ENCODE results near the gene PDE1C.

PDE1C gene

GRCh38 chr7:31970501-31970900, 99.7 kb downstream of the PDE1C start:
- no peak overlapping the region for H3K4me3 ChIP-seq (ENCODE audit: low read depth, low read length)
- no peak for DNase-seq (ENCODE audit: low read depth)
- TF ChIP-seq CTCF (IDR thresholded peaks at IDR 0.05; ENCODE audit: insufficient read depth, low read depth, low read length, missing control alignments), result no peak

GRCh38 chr7:31963569-31964175, 106.5 kb downstream of the PDE1C start:
- no peak overlapping the region for H3K4me3 ChIP-seq (ENCODE audit: low read depth, low read length)
- no peak for DNase-seq (ENCODE audit: low read depth)
- no peak for TF ChIP-seq CTCF (IDR thresholded peaks at IDR 0.05; ENCODE audit: insufficient read depth, low read depth, low read length, missing control alignments)

GRCh38 chr7:31962246-31962645, 108.0 kb downstream of the PDE1C start:
- H3K4me3 ChIP-seq (ENCODE audit: low read depth, low read length), result no peak overlapping the region
- no peak for DNase-seq (ENCODE audit: low read depth)
- no peak for TF ChIP-seq CTCF (IDR thresholded peaks at IDR 0.05; ENCODE audit: insufficient read depth, low read depth, low read length, missing control alignments)

GRCh38 chr7:31958226-31958625, 112.0 kb downstream of the PDE1C start:
- no peak for TF ChIP-seq CTCF (IDR thresholded peaks at IDR 0.05; ENCODE audit: insufficient read depth, low read depth, low read length, missing control alignments)
- no peak overlapping the region for H3K4me3 ChIP-seq (ENCODE audit: low read depth, low read length)
- no peak for DNase-seq (ENCODE audit: low read depth)

GRCh38 chr7:31957756-31958155, 112.5 kb downstream of the PDE1C start:
- no peak overlapping the region for H3K4me3 ChIP-seq (ENCODE audit: low read depth, low read length)
- no peak for DNase-seq (ENCODE audit: low read depth)
- no peak for TF ChIP-seq CTCF (IDR thresholded peaks at IDR 0.05; ENCODE audit: insufficient read depth, low read depth, low read length, missing control alignments)

- TF ChIP-seq CTCF (IDR thresholded peaks at IDR 0.05; ENCODE audit: insufficient read depth, low read depth, low read length, missing control alignments), result no peak
- DNase-seq (ENCODE audit: low read depth), result no peak
- no peak overlapping the region for H3K4me3 ChIP-seq (ENCODE audit: low read depth, low read length)
These were observed 113.0 kb downstream of the PDE1C start for GRCh38 chr7:31957090-31957720.

GRCh38 chr7:31955641-31956040, 114.6 kb downstream of the PDE1C start:
- H3K4me3 ChIP-seq (ENCODE audit: low read depth, low read length), result no peak overlapping the region
- no peak for DNase-seq (ENCODE audit: low read depth)
- TF ChIP-seq CTCF (IDR thresholded peaks at IDR 0.05; ENCODE audit: insufficient read depth, low read depth, low read length, missing control alignments), result no peak

Measured in GM12865 (cell line).